ENCODE results near the gene GAS7.

GRCh38 chr17:10114931-10115535 lies 83.4 kb downstream of the GAS7 start:
- TF ChIP-seq, protein P1, sequence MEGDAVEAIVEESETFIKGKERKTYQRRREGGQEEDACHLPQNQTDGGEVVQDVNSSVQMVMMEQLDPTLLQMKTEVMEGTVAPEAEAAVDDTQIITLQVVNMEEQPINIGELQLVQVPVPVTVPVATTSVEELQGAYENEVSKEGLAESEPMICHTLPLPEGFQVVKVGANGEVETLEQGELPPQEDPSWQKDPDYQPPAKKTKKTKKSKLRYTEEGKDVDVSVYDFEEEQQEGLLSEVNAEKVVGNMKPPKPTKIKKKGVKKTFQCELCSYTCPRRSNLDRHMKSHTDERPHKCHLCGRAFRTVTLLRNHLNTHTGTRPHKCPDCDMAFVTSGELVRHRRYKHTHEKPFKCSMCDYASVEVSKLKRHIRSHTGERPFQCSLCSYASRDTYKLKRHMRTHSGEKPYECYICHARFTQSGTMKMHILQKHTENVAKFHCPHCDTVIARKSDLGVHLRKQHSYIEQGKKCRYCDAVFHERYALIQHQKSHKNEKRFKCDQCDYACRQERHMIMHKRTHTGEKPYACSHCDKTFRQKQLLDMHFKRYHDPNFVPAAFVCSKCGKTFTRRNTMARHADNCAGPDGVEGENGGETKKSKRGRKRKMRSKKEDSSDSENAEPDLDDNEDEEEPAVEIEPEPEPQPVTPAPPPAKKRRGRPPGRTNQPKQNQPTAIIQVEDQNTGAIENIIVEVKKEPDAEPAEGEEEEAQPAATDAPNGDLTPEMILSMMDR (IDR thresholded peaks at IDR 0.05; ENCODE audit: low read length): no peak
- TF ChIP-seq EZH2 (IDR thresholded peaks at IDR 0.05; ENCODE audit: borderline replicate concordance, low read length): no peak
